Prostate gland (tissue), 2 donors: Measurements from ENCODE around the gene SLC4A2. TPM values are rescaled to one million over a fixed set of nuclear protein-coding genes. Genes with fewer than 3 reads are reported as not detected.

Experiments used
- DNase-seq: peaks from one replicate; pipeline ENCODE4 v3.0.0-alpha.2; 2019; ENCODE audit warnings: low spot score
- H3K27ac ChIP-seq, 2 donors: fragments of 200-600 bp; sonication (generic); 2 replicates each; pipeline ENCODE4 v1.5.1; 2017 to 2019
- H3K27me3 ChIP-seq: fragments of 200-600 bp; sonication (generic); replicated peaks from 2 replicates; pipeline ENCODE4 v1.5.1; 2019; ENCODE audit not compliant: insufficient read depth
- H3K36me3 ChIP-seq, 2 donors: fragments of 200-600 bp; sonication (generic); 1 replicate in 1 of 2; 2 replicates in 1 of 2; pipeline versions ENCODE4 v1.5.1 to v1.8.1; 2017 to 2019
- H3K4me1 ChIP-seq: fragments of 200-600 bp; sonication (generic); replicated peaks from 2 replicates; pipeline ENCODE4 v1.5.1; 2019
- H3K4me3 ChIP-seq, 2 donors: fragments of 200-600 bp; sonication (generic); 2 replicates each; pipeline ENCODE4 v1.5.1; 2017 to 2019
- H3K9me3 ChIP-seq: fragments of 200-600 bp; sonication (generic); 2 replicates; pipeline ENCODE4 v1.5.1; 2017
- POLR2A ChIP-seq: fragments of 450-650 bp; IDR thresholded peaks from one replicate; pipeline ENCODE4 v1.6.1; 2016; ENCODE audit warnings: antibody characterized with exemption, mild to moderate bottlenecking
- POLR2AphosphoS5 ChIP-seq: sonication (generic); formaldehyde crosslinking; IDR thresholded peaks from one replicate; pipeline ENCODE4 v1.6.1; 2017; ENCODE audit warnings: antibody characterized with exemption
- WGBS: methylation state at CpG from one replicate; pipeline ENCODE4 v1.1.5; 2018; 5-methylcytosine and 5-hydroxymethylcytosine counted together
- intact Hi-C: fragments of 100-400 bp; cut with DNase I; formaldehyde crosslinking; loops from one replicate; pipeline ENCODE4 v1.14.2; 2022
- total RNA-seq, 2 donors: library from RNA; depleted of rRNA; stranded (reverse); fragments of >200 nt; gene quantifications; one replicate each; pipeline ENCODE4 v1.1.0, GENCODE V29; 2016
- TF ChIP-seq, protein P1 (sequence below), 4 experiments: fragments of 200-600 bp in 2 of 4; fragments of 450-650 bp in 2 of 4; sonication (generic) in 2 of 4; IDR thresholded peaks; 1 replicate in 3 of 4; 2 replicates in 1 of 4; pipeline ENCODE4 v1.5.1; 2016 to 2019; ENCODE audit warnings: antibody characterized with exemption in 4 of 4, mild to moderate bottlenecking in 2 of 4, moderate library complexity in 2 of 4

Gene SLC4A2
- total RNA-seq, 2 donors from 2014 or later: 77.1 to 141 TPM

DNA sequence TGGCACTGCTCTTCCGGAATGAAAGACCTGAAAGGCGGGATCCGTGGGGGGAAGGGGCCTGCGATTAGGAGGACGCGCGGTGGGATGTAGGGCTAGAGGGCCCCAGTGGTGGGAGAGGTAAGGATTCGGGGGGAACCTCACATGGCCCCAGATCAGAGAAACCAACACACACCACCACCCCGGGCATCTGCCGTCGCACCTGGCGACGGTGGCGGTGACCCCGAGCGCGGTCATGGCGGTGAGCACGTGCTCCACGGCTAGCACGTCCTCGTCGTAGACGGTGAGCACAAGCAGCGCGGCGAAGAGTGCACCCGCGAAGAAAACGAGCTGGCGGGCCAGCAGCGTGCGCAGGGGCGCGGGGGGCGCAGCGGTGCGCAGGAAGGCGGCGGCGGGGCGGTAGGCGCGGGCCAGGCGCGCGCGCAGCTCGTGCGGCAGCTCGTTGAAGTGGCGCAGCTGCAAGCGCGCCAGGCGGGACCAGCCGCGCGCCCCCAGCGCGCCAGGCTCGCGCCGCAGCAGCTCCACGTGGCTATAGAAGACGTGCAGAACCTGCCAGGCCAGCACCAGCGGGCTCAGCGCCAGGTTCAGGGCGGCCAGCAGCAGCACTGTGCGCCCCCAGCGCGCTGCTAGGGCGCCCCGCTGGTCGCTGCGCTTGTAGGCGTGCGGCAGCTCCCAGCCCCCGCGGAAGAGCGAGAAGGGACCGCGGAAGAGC lies 40.8 kb upstream of the SLC4A2 start:
- TF ChIP-seq POLR2A: no peak
- TF ChIP-seq, protein P1, sequence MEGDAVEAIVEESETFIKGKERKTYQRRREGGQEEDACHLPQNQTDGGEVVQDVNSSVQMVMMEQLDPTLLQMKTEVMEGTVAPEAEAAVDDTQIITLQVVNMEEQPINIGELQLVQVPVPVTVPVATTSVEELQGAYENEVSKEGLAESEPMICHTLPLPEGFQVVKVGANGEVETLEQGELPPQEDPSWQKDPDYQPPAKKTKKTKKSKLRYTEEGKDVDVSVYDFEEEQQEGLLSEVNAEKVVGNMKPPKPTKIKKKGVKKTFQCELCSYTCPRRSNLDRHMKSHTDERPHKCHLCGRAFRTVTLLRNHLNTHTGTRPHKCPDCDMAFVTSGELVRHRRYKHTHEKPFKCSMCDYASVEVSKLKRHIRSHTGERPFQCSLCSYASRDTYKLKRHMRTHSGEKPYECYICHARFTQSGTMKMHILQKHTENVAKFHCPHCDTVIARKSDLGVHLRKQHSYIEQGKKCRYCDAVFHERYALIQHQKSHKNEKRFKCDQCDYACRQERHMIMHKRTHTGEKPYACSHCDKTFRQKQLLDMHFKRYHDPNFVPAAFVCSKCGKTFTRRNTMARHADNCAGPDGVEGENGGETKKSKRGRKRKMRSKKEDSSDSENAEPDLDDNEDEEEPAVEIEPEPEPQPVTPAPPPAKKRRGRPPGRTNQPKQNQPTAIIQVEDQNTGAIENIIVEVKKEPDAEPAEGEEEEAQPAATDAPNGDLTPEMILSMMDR (IDR thresholded peaks at IDR 0.05): peak in 1 of 4 experiments; percentile 4
- TF ChIP-seq POLR2AphosphoS5: no peak
- Histone ChIP-seq H3K27ac (no peak overlapping the region), H3K4me1 (peaks cover 4% of the 10 kb centered on the region), H3K4me3 (peak overlapping the region in 1 of 2 donors; percentile 19), H3K36me3 (no peaks in the 10 kb centered on the region), H3K9me3 (no peaks in the 10 kb centered on the region), H3K27me3 (no peaks in the 10 kb centered on the region)
- intact Hi-C loops: no loop called here
- DNase-seq: no peak
- WGBS: 3% methylated on average over 52 of the region's 82 CpGs

DNA sequence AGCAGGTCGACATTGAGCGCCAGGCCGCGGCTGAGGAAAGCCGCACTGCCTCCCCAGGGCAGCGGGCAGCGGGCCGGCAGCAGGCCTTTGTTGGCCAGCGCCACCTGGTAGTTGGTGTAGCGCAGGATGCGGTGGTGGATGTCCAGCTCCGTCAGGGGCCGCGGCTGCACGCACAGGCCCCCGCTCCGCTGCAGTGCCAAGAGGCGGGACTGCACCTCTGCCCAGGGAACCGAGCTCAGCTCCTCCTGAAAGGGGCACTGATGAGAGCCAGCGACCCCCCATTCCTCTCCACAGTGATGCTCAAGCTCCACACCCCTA lies 40.3 kb upstream of the SLC4A2 start:
- intact Hi-C loops: no loop called here
- Histone ChIP-seq H3K27me3 (no peaks in the 10 kb centered on the region), H3K36me3 (no peaks in the 10 kb centered on the region), H3K9me3 (no peaks in the 10 kb centered on the region), H3K4me3 (peak overlapping the region in 1 of 2 donors; percentile 19), H3K4me1 (peaks cover 4% of the 10 kb centered on the region), H3K27ac (no peak overlapping the region)
- no peak for DNase-seq
- WGBS: 21% methylated on average over 16 of the region's 20 CpGs
- TF ChIP-seq POLR2A: no peak
- no peak for TF ChIP-seq POLR2AphosphoS5
- TF ChIP-seq, protein P1 (IDR thresholded peaks at IDR 0.05): no peak

DNA sequence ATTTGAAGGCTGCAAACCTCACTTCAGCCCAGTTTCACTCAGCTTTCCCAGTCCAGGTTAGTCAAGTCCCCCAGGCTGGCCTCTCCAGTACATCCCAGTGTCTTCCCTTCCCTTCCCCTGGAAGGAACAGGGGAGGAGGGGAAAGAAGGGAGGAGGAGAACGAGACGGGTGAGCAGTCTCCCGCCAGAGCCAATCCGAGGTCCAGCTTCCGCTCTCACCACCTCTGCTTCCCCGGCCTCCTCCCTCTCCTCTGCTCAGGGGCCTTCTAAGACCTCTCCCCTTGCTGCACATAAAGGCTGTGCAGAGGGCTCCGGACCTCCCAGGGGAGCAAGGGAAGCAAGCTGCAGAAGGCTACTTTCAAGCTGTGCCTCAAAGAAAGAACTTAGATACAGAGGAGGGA lies 39.2 kb upstream of the SLC4A2 start:
- Histone ChIP-seq H3K27ac (no peak overlapping the region), H3K4me1 (peaks cover 4% of the 10 kb centered on the region), H3K4me3 (no peak overlapping the region), H3K36me3 (no peaks in the 10 kb centered on the region), H3K27me3 (no peaks in the 10 kb centered on the region), H3K9me3 (no peaks in the 10 kb centered on the region)
- DNase-seq: no peak
- TF ChIP-seq POLR2A (no peak), POLR2AphosphoS5 (no peak)
- TF ChIP-seq, protein P1 (IDR thresholded peaks at IDR 0.05): no peak
- intact Hi-C loops: no loop called here
- 49% methylated on average over 7 of the region's 7 CpGs for WGBS

- TF ChIP-seq, protein P1 (IDR thresholded peaks at IDR 0.05): no peak
- TF ChIP-seq POLR2A (no peak), POLR2AphosphoS5 (no peak)
Observed at GRCh38 chr7:151023232-151023631, 36.2 kb upstream of the SLC4A2 start.

DNA sequence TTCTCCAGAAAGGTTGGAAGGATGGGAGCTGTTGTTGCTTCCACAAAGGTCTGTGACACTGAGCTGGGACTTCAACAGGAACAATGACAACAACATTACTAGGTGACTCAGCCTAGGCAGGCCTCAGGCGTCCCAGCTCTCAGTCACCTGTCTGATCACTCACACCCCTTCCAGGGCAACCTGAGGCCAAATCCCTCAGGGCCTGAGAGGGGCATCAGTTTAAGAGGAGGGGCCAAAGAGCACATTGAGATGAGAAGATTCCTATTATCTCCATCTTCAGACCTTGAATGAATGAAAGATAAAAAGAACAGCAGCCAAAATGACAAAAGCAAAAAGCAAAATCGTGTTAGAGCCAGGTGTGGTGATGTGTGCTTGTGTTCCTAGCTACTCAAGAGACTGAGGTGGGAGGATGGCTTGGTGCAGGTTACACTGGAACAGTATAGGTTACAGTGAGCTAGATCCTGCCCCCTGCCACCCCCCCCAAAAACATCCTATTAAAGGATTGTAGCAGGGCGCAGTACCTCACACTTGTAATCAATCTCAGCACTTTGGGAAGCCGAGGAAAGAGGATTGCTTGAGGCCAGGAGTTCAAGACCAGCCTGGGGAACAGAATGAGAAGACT lies 34.8 kb upstream of the SLC4A2 start, which contains the start of gene ATG9B:
Gene ATG9B (minus strand): TSS at position 60 of the 622 bp plus-strand sequence. CDS start 71 bp downstream, outside the sequence.
- no peak for TF ChIP-seq POLR2AphosphoS5
- TF ChIP-seq, protein P1 (IDR thresholded peaks at IDR 0.05): no peak
- peaks cover 9% of the 10 kb centered on the region for H3K4me1 ChIP-seq
- H3K4me3 ChIP-seq: no peak within 1 kb of the TSS
- H3K27me3 ChIP-seq: no peaks in the 10 kb centered on the region
- DNase-seq: no peak
- intact Hi-C loops: loop anchor here (5.0 kb wide), 1 partner anchor 88 kb away; no protein-coding TSS in a partner anchor
- no peaks in the 10 kb centered on the region for H3K36me3 ChIP-seq
- 78% methylated on average over 4 of the region's 4 CpGs for WGBS
- H3K27ac ChIP-seq: no peak within 1 kb of the TSS
- no peaks in the 10 kb centered on the region for H3K9me3 ChIP-seq

More at GRCh38 chr7:151023232-151023631, 36.2 kb upstream of the SLC4A2 start:
- H3K27ac ChIP-seq: no peak overlapping the region
- no peaks in the 10 kb centered on the region for H3K36me3 ChIP-seq
- 82% methylated on average over 10 of the region's 10 CpGs for WGBS
- DNase-seq: no peak
- peaks cover 5% of the 10 kb centered on the region for H3K4me1 ChIP-seq
- no peaks in the 10 kb centered on the region for H3K9me3 ChIP-seq
- intact Hi-C loops: no loop called here
- H3K27me3 ChIP-seq: no peaks in the 10 kb centered on the region
- no peak overlapping the region for H3K4me3 ChIP-seq
